ENCODE results near the gene NDUFA11.

The NDUFA11 gene

GRCh38 chr19:5914946-5915781, 11.6 kb upstream of the NDUFA11 start:
- H3K9me3 ChIP-seq (ENCODE audit: insufficient read depth, low read length) = no peaks in the 10 kb centered on the region
- no peaks in the 10 kb centered on the region for H4K20me1 ChIP-seq (ENCODE audit: low read depth, low read length)
- no peaks in the 10 kb centered on the region; the same call in 1 of the 2 replicates for H3F3A ChIP-seq (ENCODE audit: insufficient read depth)
- TF ChIP-seq EZH2phosphoT487 (conservative IDR thresholded peaks at IDR 0.05; ENCODE audit: low read length) (no peak), CTCF (IDR thresholded peaks at IDR 0.05; ENCODE audit: insufficient read depth, low read length, poor library complexity, severe bottlenecking) (no peak)
- H3K36me3 ChIP-seq (ENCODE audit: low read length) = no peaks in the 10 kb centered on the region
- H3K27me3 ChIP-seq (ENCODE audit: low read length) = no peaks in the 10 kb centered on the region
- no peak overlapping the region for H3K4me2 ChIP-seq (ENCODE audit: low read depth, low read length, poor library complexity, severe bottlenecking)
- H2AFZ ChIP-seq (ENCODE audit: low read depth, low read length, severe bottlenecking) = no peak overlapping the region
- no peak overlapping the region for H3K4me3 ChIP-seq (ENCODE audit: insufficient read depth, low read length, poor library complexity, severe bottlenecking)
- no peak overlapping the region for H3K9ac ChIP-seq (ENCODE audit: low read length)
- no peaks in the 10 kb centered on the region for H3K9me2 ChIP-seq (replicated peaks; ENCODE audit: insufficient read depth, low read length)
- H3K27ac ChIP-seq (ENCODE audit: low read depth, low read length) = no peak overlapping the region
- H3K79me2 ChIP-seq (ENCODE audit: insufficient read depth, low read length) = no peaks in the 10 kb centered on the region

- no peaks in the 10 kb centered on the region for H3K79me2 ChIP-seq (ENCODE audit: insufficient read depth, low read length)
- no peaks in the 10 kb centered on the region for H3K9me2 ChIP-seq (replicated peaks; ENCODE audit: insufficient read depth, low read length)
- H3K27me3 ChIP-seq (ENCODE audit: low read length) = no peaks in the 10 kb centered on the region
- no peaks in the 10 kb centered on the region for H3K36me3 ChIP-seq (ENCODE audit: low read length)
- no peak overlapping the region for H2AFZ ChIP-seq (ENCODE audit: low read depth, low read length, severe bottlenecking)
- no peak overlapping the region for H3K4me3 ChIP-seq (ENCODE audit: insufficient read depth, low read length, poor library complexity, severe bottlenecking)
- H3K9ac ChIP-seq (ENCODE audit: low read length) = no peak overlapping the region
- TF ChIP-seq CTCF (IDR thresholded peaks at IDR 0.05; ENCODE audit: insufficient read depth, low read length, poor library complexity, severe bottlenecking) = no peak
- no peak for TF ChIP-seq EZH2phosphoT487 (conservative IDR thresholded peaks at IDR 0.05; ENCODE audit: low read length)
- no peaks in the 10 kb centered on the region for H3K9me3 ChIP-seq (ENCODE audit: insufficient read depth, low read length)
- no peak overlapping the region for H3K27ac ChIP-seq (ENCODE audit: low read depth, low read length)
- H4K20me1 ChIP-seq (ENCODE audit: low read depth, low read length) = no peaks in the 10 kb centered on the region
- H3K4me2 ChIP-seq (ENCODE audit: low read depth, low read length, poor library complexity, severe bottlenecking) = no peak overlapping the region
- no peaks in the 10 kb centered on the region; the same call in 1 of the 2 replicates for H3F3A ChIP-seq (ENCODE audit: insufficient read depth)
Observed at GRCh38 chr19:5914358-5914774, 10.8 kb upstream of the NDUFA11 start.

GRCh38 chr19:5913739-5914357, 10.3 kb upstream of the NDUFA11 start, which contains the start of gene CAPS:
Gene CAPS, plus strand, starts transcription at chr19:5914254. Its CDS starts 153 bp downstream, at chr19:5914407.
- TF ChIP-seq CTCF (IDR thresholded peaks at IDR 0.05; ENCODE audit: insufficient read depth, low read length, poor library complexity, severe bottlenecking) (no peak), EZH2phosphoT487 (conservative IDR thresholded peaks at IDR 0.05; ENCODE audit: low read length) (no peak)
- H3K79me2 ChIP-seq (ENCODE audit: insufficient read depth, low read length) = no peaks in the 10 kb centered on the region
- H4K20me1 ChIP-seq (ENCODE audit: low read depth, low read length) = no peaks in the 10 kb centered on the region
- no peaks in the 10 kb centered on the region for H3K36me3 ChIP-seq (ENCODE audit: low read length)
- no peaks in the 10 kb centered on the region; the same call in 1 of the 2 replicates for H3F3A ChIP-seq (ENCODE audit: insufficient read depth)
- no peak within 1 kb of the TSS for H3K4me3 ChIP-seq (ENCODE audit: insufficient read depth, low read length, poor library complexity, severe bottlenecking)
- H3K27ac ChIP-seq (ENCODE audit: low read depth, low read length) = no peak within 1 kb of the TSS
- no peak within 1 kb of the TSS for H2AFZ ChIP-seq (ENCODE audit: low read depth, low read length, severe bottlenecking)
- H3K27me3 ChIP-seq (ENCODE audit: low read length) = no peaks in the 10 kb centered on the region
- H3K9ac ChIP-seq (ENCODE audit: low read length) = no peak within 1 kb of the TSS
- no peaks in the 10 kb centered on the region for H3K9me3 ChIP-seq (ENCODE audit: insufficient read depth, low read length)
- no peak within 1 kb of the TSS for H3K4me2 ChIP-seq (ENCODE audit: low read depth, low read length, poor library complexity, severe bottlenecking)
- H3K9me2 ChIP-seq (replicated peaks; ENCODE audit: insufficient read depth, low read length) = no peaks in the 10 kb centered on the region

Measured in SU-DHL-6 (cell line).